ENCODE measurements around the gene LANCL3.
"Not testable (repeated sequence)": the region's sequence is repeated elsewhere in the genome, so short reads cannot be mapped to it uniquely, and the experiment has no call there.

The LANCL3 gene

DNA sequence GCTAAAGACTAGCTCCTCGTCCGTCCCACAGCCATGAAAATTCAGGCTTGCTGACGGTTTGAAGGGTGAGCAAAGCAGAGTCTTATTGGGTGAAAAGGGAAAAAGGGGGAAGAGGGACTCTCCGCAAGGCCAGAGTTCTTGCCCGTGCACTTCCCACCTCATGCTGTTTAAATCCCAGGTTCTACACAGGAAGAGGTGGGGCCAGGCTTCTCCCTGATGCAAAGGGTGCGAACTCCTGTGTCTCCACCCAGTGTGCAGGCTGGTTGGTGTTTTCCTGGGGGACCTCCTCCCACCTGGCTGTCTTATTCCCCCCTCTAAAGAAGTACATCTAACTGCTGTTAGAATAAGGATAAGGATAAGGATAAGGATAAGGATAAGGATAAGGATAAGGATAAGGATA lies 18.0 kb upstream of the LANCL3 start:
- no peak for DNase-seq (ENCODE audit: low read depth, low spot score)
- no peak for TF ChIP-seq CTCF (IDR thresholded peaks at IDR 0.05; ENCODE audit: insufficient read depth, low read length, missing control alignments)
- ChIA-PET CTCF (no interaction called here), POLR2A (no interaction called here)
- H3K4me3 ChIP-seq (ENCODE audit: low read depth, low read length), result no peak overlapping the region

GRCh38 chrX:37565254-37565653 lies 6.2 kb upstream of the LANCL3 start:
- CTCF ChIA-PET, POLR2A ChIA-PET: not testable (repeated sequence)

DNA sequence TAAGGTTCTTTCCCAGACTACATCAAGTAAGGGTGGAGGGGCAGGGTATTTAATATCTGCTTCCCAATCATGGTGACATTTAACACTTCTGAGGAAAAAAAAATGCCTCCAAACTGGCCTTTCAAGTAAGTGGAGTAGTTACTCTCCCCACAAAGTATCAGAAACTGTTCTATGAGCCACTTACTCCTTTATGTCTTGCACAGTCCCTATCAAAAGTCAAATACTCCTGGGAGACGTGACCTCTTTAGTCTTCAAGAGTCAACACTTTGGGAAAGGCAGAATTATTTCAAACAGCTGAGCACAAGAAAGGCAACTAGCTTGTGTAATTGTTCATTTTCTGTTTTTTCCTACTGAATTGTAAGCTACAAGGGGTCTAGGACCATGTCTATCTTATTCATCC lies 1.1 kb upstream of the LANCL3 start:
- POLR2A ChIA-PET; DNase-seq (ENCODE audit: low read depth, low spot score); H3K4me3 ChIP-seq (ENCODE audit: low read depth, low read length); CTCF ChIA-PET: not testable (repeated sequence)

More at GRCh38 chrX:37565254-37565653, 6.2 kb upstream of the LANCL3 start:
- DNase-seq (ENCODE audit: low read depth, low spot score); H3K4me3 ChIP-seq (ENCODE audit: low read depth, low read length): not testable (repeated sequence)

DNA sequence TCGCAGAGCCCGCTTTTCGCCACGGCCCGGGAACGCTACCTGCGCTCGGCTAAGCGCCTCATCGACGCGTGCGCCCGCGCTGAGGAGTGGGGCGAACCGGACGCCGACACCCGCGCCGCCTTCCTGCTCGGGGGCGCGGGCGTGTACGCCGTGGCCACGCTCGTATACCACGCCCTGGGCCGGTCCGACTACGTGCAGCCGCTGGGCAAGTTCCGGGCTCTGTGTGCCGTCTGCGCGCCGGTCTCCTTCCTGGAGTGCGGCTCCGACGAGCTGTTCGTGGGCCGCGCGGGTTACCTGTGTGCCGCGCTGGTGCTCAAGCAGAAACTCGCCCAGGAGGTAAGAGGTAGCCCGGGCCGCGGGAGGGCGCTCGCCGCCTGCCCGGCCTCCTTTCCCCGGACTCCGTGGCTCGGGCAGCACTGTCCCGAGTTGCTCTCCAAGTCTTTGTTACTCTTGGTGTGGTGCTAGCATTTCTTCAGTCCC lies 687 bp downstream of the LANCL3 start:
- CTCF ChIA-PET; DNase-seq (ENCODE audit: low read depth, low spot score); POLR2A ChIA-PET; H3K4me3 ChIP-seq (ENCODE audit: low read depth, low read length): not testable (repeated sequence)

DNA sequence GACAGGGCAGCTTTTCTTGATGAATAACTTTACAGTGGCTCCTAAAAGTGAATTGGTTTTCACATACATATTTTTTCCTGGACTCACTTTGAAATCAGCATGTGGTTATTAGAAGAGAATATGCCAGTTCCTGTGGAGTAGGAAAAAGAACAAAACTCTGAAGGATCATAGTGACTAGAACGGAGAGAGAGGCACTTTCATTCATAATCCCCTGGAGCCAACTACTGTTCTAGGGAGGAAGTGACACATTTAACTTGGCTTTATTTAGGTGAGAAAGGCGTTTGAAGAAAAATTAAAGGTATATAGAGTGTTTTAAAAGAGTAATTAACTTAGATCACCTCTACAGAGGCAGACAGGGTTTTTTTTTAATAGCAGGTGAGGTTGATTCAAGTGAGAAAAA lies 1.7 kb downstream of the LANCL3 start:
- DNase-seq (ENCODE audit: low read depth, low spot score); CTCF ChIA-PET; POLR2A ChIA-PET; H3K4me3 ChIP-seq (ENCODE audit: low read depth, low read length): not testable (repeated sequence)

DNA sequence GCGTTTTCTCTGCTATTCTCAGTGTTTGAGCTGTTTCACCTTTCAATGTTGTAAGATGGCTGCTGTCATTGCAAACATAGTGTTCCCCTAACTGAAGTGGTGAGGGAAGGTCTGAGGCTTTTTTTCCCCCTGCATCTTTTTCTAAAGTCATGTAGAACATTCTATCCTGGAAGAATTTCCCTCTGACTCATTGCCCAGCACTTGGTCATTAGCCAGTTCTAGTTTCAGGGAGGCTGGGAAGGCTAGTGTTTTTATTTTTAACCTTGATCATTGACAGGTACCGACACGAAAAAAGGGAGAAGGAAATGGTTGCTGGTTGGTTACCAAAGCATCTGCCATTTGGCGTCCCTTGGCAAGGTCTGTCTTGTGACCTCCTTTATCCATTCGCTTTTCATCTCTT lies 6.6 kb downstream of the LANCL3 start:
- TF ChIP-seq CTCF (IDR thresholded peaks at IDR 0.05; ENCODE audit: insufficient read depth, low read length, missing control alignments), result no peak
- no peak for DNase-seq (ENCODE audit: low read depth, low spot score)
- H3K4me3 ChIP-seq (ENCODE audit: low read depth, low read length), result no peak overlapping the region
- POLR2A ChIA-PET, result no interaction called here
- CTCF ChIA-PET, result no interaction called here

- H3K4me3 ChIP-seq (ENCODE audit: low read depth, low read length), result no peak overlapping the region
- no peak for TF ChIP-seq CTCF (IDR thresholded peaks at IDR 0.05; ENCODE audit: insufficient read depth, low read length, missing control alignments)
- ChIA-PET POLR2A (no interaction called here), CTCF (no interaction called here)
- DNase-seq (ENCODE audit: low read depth, low spot score), result no peak
These were observed 8.6 kb downstream of the LANCL3 start for GRCh38 chrX:37580080-37580479.

- CTCF ChIA-PET; DNase-seq (ENCODE audit: low read depth, low spot score): not testable (repeated sequence)
These were observed 15.9 kb downstream of the LANCL3 start for GRCh38 chrX:37587337-37587736.

DNA sequence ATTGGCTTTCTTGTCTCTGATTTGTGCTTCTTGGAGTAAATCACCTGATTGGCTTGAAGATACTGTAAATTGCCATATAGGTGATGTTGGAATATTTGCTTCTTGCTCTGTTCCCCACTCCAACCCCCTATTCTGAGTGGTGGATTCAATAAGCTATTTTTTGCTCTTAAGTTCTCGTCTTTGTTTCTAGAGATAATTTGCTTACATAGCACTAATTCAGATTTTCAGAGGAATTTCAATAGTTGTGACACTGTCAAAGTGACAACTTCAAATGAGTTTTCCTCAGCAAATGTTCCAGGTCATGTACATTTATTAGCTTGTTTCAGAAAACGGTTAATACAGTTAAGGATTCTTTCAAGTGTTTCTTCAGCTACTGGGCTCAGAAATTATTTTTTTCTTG lies 18.6 kb downstream of the LANCL3 start:
- no peak for TF ChIP-seq CTCF (IDR thresholded peaks at IDR 0.05; ENCODE audit: insufficient read depth, low read length, missing control alignments)
- POLR2A ChIA-PET, result no interaction called here
- CTCF ChIA-PET, result no interaction called here

More at GRCh38 chrX:37587337-37587736, 15.9 kb downstream of the LANCL3 start:
- POLR2A ChIA-PET; H3K4me3 ChIP-seq (ENCODE audit: low read depth, low read length): not testable (repeated sequence)

More for the DNA sequence above, 18.6 kb downstream of the LANCL3 start:
- DNase-seq (ENCODE audit: low read depth, low spot score), result no peak
- no peak overlapping the region for H3K4me3 ChIP-seq (ENCODE audit: low read depth, low read length)

Data from AG04449 (cell line).